ENCODE results near the gene PDZRN3. TPM values are rescaled to one million over a fixed set of nuclear protein-coding genes. Genes with fewer than 3 reads are reported as not detected.

Gene PDZRN3
- total and polyA plus RNA-seq, 4 donors, result 0.69 to 1.8 (median 0.92) TPM

DNA sequence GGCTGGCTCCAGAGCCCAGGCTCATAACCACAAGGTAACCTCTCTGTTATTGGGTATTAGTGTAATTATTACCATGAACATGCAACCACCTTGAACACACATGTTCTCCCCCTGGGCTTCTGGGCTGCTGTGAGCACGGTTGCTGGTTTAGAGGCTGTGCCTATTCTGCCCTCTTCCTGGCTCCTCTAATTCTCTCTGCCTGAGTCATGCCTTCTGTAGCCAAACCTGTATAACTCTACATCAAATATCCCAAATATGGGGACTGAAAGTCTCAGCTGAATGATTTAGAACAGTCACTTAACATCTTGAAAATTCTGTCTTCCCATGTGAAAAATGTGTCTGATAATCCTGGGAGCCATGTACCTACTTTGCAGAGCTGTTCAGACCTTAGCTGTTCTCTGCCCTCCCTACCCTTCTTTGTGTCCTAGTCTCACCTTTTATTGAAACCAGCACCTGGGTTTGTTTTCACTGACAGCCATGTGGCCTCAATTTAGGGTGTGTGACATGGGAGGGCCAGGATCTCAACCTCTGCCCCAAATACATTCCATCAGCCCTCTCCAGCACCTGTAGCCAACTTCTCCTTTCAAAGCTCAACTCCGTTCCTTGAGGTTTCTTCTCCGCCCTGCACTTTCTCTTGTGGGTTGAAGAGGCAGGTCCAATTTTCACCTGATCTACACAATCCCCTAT lies 60.7 kb downstream of the PDZRN3 start:
- TF ChIP-seq, protein P1, sequence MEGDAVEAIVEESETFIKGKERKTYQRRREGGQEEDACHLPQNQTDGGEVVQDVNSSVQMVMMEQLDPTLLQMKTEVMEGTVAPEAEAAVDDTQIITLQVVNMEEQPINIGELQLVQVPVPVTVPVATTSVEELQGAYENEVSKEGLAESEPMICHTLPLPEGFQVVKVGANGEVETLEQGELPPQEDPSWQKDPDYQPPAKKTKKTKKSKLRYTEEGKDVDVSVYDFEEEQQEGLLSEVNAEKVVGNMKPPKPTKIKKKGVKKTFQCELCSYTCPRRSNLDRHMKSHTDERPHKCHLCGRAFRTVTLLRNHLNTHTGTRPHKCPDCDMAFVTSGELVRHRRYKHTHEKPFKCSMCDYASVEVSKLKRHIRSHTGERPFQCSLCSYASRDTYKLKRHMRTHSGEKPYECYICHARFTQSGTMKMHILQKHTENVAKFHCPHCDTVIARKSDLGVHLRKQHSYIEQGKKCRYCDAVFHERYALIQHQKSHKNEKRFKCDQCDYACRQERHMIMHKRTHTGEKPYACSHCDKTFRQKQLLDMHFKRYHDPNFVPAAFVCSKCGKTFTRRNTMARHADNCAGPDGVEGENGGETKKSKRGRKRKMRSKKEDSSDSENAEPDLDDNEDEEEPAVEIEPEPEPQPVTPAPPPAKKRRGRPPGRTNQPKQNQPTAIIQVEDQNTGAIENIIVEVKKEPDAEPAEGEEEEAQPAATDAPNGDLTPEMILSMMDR (IDR thresholded peaks at IDR 0.05; ENCODE audit: low read depth, low read length, missing input control), result no peak
- no peak for TF ChIP-seq FOXA2 (IDR thresholded peaks at IDR 0.05)
- Histone ChIP-seq H3K9ac (ENCODE audit: low read depth in 1 of 2, low read length in 2 of 2) (no peak overlapping the region), H3K27ac (ENCODE audit: low read depth in 1 of 2, low read length in 2 of 2) (no peak overlapping the region), H3K36me3 (ENCODE audit: control insufficient read depth in 4 of 4, insufficient read depth in 3 of 4, low read depth in 1 of 4, low read length in 3 of 4) (no peaks in the 10 kb centered on the region), H3K4me3 (ENCODE audit: low read depth in 1 of 3, low read length in 3 of 3) (no peak overlapping the region), H3K9me3 (ENCODE audit: control insufficient read depth in 4 of 4, low read length in 3 of 4) (no peaks in the 10 kb centered on the region), H3K4me1 (ENCODE audit: control insufficient read depth in 4 of 4, insufficient read depth in 4 of 4, low read length in 3 of 4) (no peaks in the 10 kb centered on the region), H3K27me3 (ENCODE audit: control insufficient read depth in 4 of 4, insufficient read depth in 4 of 4, low read length in 3 of 4) (no peaks in the 10 kb centered on the region)
- 83% methylated on average over 3 of the region's 3 CpGs for WGBS
- DNase-seq (ENCODE audit: low spot score), result no peak

DNA sequence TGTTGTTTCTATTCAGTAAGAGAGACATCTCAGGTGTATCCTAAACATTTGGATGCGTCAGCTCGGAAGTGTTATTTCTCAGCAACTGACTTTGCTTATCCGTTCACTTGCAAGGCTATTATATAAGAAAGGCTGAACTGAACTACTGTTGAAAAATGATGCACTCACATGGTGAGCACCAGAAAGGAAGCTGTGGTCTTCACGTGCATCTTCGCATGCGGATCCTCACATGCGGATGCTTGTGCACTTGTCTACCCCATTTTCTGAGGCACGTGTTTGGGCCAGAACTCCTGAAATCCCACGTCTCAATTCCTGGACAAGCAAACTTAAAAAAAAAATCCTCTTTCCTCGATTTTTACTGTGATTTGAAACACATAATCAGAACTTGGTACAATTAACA lies 63.2 kb downstream of the PDZRN3 start:
- DNase-seq (ENCODE audit: low spot score), result no peak
- TF ChIP-seq, protein P1 (IDR thresholded peaks at IDR 0.05; ENCODE audit: low read depth, low read length, missing input control), result no peak
- no peak for TF ChIP-seq JUND (IDR thresholded peaks at IDR 0.05)
- no peak for TF ChIP-seq FOXA2 (IDR thresholded peaks at IDR 0.05)
- TF ChIP-seq HNF4G (IDR thresholded peaks at IDR 0.05), result no peak
- TF ChIP-seq FOXA1 (IDR thresholded peaks at IDR 0.05), result no peak
- no peaks in the 10 kb centered on the region for H3K9me3 ChIP-seq (ENCODE audit: control insufficient read depth in 4 of 4, low read length in 3 of 4)
- no peak overlapping the region for H3K9ac ChIP-seq (ENCODE audit: low read depth in 1 of 2, low read length in 2 of 2)
- no peaks in the 10 kb centered on the region for H3K36me3 ChIP-seq (ENCODE audit: control insufficient read depth in 4 of 4, insufficient read depth in 3 of 4, low read depth in 1 of 4, low read length in 3 of 4)
- no peaks in the 10 kb centered on the region for H3K4me1 ChIP-seq (ENCODE audit: control insufficient read depth in 4 of 4, insufficient read depth in 4 of 4, low read length in 3 of 4)
- H3K4me3 ChIP-seq (ENCODE audit: low read depth in 1 of 3, low read length in 3 of 3), result no peak overlapping the region
- H3K27me3 ChIP-seq (ENCODE audit: control insufficient read depth in 4 of 4, insufficient read depth in 4 of 4, low read length in 3 of 4), result no peaks in the 10 kb centered on the region
- WGBS, result 71% methylated on average over 10 of the region's 10 CpGs
- no peak overlapping the region for H3K27ac ChIP-seq (ENCODE audit: low read depth in 1 of 2, low read length in 2 of 2)

DNA sequence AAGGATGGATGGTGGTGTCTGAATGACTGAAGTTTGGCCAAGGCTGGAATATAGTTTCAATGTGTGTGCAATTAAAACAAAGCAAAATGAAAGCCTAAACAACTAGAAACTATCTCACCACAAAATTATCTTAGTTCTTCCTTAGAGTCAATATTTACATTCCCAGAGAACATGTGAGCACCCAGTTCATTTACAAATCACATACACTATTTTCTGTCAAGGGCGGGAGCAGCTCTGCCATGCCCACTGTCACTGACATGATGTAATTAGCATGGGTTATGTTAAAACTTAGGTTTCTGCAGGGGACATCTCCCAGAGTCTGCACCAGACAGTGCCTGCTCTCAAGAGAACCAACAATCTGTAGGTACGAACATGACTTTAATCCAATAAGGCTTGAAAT lies 65.0 kb downstream of the PDZRN3 start:
- H3K36me3 ChIP-seq (ENCODE audit: control insufficient read depth in 4 of 4, insufficient read depth in 3 of 4, low read depth in 1 of 4, low read length in 3 of 4), result no peaks in the 10 kb centered on the region
- H3K27ac ChIP-seq (ENCODE audit: low read depth in 1 of 2, low read length in 2 of 2), result no peak overlapping the region
- no peaks in the 10 kb centered on the region for H3K4me1 ChIP-seq (ENCODE audit: control insufficient read depth in 4 of 4, insufficient read depth in 4 of 4, low read length in 3 of 4)
- TF ChIP-seq, protein P2, sequence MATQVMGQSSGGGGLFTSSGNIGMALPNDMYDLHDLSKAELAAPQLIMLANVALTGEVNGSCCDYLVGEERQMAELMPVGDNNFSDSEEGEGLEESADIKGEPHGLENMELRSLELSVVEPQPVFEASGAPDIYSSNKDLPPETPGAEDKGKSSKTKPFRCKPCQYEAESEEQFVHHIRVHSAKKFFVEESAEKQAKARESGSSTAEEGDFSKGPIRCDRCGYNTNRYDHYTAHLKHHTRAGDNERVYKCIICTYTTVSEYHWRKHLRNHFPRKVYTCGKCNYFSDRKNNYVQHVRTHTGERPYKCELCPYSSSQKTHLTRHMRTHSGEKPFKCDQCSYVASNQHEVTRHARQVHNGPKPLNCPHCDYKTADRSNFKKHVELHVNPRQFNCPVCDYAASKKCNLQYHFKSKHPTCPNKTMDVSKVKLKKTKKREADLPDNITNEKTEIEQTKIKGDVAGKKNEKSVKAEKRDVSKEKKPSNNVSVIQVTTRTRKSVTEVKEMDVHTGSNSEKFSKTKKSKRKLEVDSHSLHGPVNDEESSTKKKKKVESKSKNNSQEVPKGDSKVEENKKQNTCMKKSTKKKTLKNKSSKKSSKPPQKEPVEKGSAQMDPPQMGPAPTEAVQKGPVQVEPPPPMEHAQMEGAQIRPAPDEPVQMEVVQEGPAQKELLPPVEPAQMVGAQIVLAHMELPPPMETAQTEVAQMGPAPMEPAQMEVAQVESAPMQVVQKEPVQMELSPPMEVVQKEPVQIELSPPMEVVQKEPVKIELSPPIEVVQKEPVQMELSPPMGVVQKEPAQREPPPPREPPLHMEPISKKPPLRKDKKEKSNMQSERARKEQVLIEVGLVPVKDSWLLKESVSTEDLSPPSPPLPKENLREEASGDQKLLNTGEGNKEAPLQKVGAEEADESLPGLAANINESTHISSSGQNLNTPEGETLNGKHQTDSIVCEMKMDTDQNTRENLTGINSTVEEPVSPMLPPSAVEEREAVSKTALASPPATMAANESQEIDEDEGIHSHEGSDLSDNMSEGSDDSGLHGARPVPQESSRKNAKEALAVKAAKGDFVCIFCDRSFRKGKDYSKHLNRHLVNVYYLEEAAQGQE (IDR thresholded peaks at IDR 0.05), result no peak
- TF ChIP-seq SP1 (IDR thresholded peaks at IDR 0.05), result no peak
- no peak overlapping the region for H3K4me3 ChIP-seq (ENCODE audit: low read depth in 1 of 3, low read length in 3 of 3)
- H3K9me3 ChIP-seq (ENCODE audit: control insufficient read depth in 4 of 4, low read length in 3 of 4), result no peaks in the 10 kb centered on the region
- no peaks in the 10 kb centered on the region for H3K27me3 ChIP-seq (ENCODE audit: control insufficient read depth in 4 of 4, insufficient read depth in 4 of 4, low read length in 3 of 4)
- no peak overlapping the region for H3K9ac ChIP-seq (ENCODE audit: low read depth in 1 of 2, low read length in 2 of 2)
- 72% methylated on average over 2 of the region's 2 CpGs for WGBS
- DNase-seq (ENCODE audit: low spot score), result no peak
